Mesenteric fat pad (tissue), 1 donor: Measurements from ENCODE around the gene GPR85. TPM values are rescaled to one million over a fixed set of nuclear protein-coding genes. Genes with fewer than 3 reads are reported as not detected.
"Not testable (repeated sequence)": the region's sequence is repeated elsewhere in the genome, so short reads cannot be mapped to it uniquely, and the experiment has no call there.

Source experiments
- DNase-seq: peaks from one replicate; pipeline ENCODE4 v3.0.0-alpha.2; 2020; ENCODE audit warnings: low spot score
- long read RNA-seq: library from polyadenylated mRNA; unstranded; transcript quantifications from one replicate; pipeline ENCODE4 v2.0.0, GENCODE V29; 2020
- total RNA-seq: library from RNA; stranded (reverse); fragmentation: NEBNext Ultra II Directional; extraction: Animal tissue kit (Norgen Biotek cat#: 25700); gene quantifications from one replicate; pipeline ENCODE4 v1.2.1, GENCODE V29; 2021
- donor health status: DM: yes; HTN: yes; CAD: no.

Gene GPR85, protein sequence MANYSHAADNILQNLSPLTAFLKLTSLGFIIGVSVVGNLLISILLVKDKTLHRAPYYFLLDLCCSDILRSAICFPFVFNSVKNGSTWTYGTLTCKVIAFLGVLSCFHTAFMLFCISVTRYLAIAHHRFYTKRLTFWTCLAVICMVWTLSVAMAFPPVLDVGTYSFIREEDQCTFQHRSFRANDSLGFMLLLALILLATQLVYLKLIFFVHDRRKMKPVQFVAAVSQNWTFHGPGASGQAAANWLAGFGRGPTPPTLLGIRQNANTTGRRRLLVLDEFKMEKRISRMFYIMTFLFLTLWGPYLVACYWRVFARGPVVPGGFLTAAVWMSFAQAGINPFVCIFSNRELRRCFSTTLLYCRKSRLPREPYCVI
- 1.1 TPM for total RNA-seq
- long read RNA-seq, partial matches to known transcripts = 0 of 1 reads
- long read RNA-seq, other reads (novel, unspliced or antisense) = 0 of 1 reads

DNA sequence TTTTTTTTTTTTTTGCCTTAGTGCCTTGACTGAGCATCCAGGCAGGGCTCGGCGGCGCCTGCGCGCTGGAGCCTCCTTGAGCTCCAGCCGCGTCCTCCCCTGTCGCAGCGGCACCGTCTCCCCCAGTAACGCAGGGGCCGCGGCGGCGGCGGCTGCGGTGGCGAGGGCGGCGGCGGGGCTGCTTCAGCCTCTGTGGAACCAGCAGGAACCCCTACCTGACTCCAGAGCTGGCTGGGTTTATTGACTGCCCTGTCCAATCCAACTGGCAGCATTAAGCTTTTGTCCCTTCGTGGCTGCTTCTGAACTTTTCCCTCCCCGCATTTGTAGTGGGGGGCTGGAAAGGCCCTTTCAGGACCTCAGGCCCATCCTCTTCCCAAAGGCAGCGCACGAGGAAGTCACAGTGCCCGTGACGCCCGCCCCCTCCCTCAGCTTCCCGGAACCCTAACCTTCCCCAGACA lies at the start of gene GPR85:
Gene GPR85 (minus strand): TSS at position 397 of the 458 bp plus-strand sequence. CDS start 2,106 bp downstream, outside the sequence.
- DNase-seq = no peak

DNA sequence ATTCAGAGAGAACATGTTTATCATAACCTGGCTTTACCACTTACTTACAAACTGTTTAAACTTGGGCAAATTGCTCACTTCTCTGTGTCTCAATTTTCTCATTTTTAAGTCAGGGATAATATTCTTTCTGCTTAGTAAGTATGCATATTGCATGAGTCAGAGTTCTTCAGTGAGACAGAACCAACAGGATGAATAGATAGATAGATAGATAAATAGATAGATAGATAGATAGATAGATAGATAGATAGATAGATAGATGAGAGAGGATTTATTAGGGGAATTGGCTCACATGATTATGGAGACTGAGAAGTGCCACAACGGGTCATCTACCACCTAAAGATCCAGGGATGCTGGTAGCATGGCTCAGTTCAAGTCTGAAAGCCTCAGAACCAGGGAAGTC lies 47.4 kb upstream of the GPR85 start:
- no peak for DNase-seq

DNA sequence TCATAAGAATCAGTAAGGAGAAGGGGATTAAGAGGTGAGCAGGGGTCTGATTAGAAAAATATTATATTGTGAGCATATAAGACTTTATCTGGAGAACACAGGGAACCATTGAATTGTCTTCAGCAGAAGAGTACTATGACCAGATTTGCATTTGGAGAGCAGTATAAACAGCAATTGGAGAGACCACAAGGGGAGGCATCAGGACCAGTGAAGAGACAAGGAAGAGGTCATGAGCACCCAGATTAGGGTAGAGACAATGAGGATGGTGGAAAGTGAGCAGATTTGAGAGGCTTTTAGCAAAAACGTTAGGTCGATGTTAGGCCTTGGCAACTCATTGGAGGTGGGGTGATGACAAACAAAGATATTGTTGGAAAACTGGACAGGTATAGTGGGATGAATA lies 44.7 kb upstream of the GPR85 start:
- DNase-seq = no peak

DNA sequence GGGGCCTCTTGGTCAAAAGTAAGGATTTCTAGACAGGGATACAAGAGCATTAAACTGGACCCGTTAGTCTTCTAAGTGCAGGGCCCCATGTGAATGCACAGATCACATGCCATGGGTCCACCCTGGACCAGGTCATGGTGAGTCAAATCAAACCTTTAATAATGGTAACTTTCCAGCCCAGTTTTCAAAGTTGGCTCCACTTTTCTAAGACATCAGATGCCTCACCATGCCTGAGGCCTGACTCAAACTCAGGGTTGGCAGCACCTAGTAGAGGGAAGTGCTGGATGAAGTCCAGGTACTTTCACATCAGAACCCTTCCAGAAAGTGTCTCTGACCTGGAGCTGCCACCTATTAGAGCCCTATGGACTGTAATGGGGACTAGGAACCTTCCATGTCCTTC lies 41.4 kb upstream of the GPR85 start:
- DNase-seq = no peak

DNA sequence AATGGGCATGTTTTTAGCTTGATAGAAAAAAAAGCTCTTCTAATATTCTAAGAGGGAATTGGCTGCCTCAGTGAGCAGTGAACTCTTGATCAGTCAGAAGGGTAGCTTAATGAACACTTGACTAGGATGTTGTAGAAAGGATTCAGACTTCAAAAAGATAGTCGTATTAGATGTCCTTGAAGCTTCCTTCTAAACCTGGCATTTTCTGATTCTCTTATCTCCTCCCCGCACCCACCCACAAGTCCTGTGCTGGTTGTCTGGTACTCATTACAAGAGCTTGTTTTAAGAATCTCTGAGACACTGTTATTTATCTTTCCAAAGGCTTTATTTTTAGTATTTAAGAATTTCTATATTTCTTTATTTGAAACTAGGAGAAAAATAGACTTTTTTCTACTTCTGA lies 39.1 kb upstream of the GPR85 start:
- DNase-seq = no peak

DNA sequence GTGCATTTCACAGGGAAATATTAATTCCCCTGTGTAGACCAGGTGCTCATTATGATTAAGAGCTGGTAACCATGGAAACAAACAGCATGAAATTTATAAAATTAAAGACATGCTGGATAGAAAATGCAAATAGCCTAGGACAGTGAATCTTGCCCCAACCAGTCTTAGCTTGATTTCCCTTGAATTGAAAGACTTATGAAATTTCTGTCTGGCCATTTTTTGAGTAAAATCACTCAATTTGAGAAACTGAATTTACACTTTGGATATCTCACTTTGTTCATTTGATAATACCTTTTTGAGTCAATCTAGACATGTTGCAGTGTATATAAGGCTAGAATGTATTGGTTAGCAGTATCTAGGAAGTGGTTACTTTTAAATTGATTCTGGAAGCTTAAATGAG lies 36.1 kb upstream of the GPR85 start:
- DNase-seq = no peak

DNA sequence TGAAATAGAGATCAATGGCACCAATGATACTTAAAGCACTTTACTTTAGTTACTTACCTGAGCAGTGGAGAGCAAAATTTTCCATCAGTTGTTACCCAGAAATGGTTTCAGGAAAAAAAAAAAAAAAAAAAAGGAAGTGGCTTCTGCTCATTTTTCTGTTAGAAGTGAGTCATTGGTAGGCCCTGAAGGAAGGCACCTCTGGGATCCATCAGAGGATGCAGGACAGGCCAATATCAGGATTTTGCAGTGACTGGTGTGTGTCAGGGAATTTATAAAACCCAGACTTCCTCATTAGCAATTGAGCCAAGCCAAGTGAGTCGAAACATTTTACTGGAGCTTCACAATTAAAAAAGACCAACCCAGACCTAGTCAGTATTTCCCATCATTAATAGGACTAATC lies 34.0 kb upstream of the GPR85 start:
- DNase-seq = no peak

DNA sequence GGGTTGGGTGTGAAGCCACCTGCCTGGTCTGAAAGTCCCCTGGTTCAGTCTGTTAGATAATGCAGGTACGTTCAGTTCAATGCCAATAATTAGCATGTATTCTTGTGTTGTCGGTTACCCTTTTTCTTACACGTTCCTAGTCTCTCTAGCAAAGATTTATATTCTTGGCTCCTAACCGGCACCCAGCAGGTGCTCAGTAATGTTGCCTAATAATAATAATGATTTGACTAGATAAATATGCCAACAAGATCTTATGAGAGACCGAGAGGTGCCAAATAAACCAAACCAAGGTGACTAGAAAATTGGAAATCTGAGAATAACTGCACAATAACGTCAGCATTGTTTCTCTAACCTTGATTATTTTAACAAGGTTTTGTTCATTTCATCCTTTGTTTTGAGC lies 32.8 kb upstream of the GPR85 start:
- DNase-seq = no peak

DNA sequence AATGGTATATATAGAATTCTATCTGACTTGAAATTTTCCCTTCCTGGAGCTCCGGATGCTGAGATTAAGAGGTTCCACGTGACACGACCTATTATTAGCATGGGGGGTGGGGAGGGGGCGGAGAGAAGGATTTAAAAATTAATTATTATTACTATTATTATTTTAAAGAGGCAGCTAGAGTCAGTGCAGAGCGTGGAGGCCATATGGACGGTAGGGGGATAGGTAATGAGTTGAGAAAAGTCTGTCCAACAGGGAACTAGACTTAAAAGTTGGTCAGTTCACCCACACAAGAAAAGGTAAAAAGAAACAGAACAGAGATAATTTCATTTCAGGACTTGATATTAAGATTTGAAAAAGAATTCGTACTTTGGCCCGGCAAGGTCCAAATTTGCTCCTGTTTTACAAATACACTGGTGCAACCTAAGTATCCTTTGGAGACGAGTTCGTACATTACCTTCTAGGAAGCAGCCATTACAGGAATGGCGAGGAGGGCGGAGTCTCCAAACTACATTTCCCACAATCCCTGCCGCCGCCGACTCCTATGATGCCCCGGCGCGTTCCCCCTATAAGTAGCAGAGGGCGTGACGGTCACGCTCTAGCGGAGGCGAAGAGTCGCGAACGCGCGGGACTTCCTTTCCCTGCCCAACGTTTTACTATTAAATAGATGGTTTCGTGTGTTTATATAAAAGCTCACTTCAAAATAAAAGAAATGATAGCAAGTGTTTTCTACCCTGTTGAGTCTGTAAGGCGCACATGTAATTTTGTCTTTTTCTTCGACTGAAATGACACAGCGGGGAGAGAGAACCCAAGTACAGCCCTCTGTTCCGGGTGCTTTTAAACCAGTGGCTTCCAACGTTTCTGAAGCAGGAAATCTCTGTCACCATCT lies 31.7 kb upstream of the GPR85 start, which contains the start of gene SMIM30:
Gene SMIM30 (minus strand): TSS at position 481 of the 886 bp plus-strand sequence. CDS start 976 bp downstream, outside the sequence.
- peak; percentile 94 for DNase-seq

DNA sequence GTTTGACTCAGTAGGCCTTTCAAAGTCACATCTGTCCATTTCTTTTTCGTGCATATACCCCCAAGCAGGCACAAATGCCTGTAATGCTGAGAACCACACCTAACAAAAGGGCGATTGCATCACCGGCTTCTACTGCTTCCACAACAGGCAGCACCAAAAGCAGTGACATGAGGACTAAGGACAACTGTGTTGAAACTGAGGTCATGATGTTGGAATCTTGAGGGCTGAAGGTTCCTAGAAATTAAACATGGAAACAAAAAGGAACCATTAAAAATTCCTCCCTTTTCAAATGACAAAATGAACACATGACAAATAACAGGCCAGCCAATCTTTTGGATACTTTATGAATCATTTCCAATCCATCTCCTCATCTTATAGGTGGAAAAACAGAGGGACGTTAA lies 30.7 kb upstream of the GPR85 start:
- not testable (repeated sequence) for DNase-seq

DNA sequence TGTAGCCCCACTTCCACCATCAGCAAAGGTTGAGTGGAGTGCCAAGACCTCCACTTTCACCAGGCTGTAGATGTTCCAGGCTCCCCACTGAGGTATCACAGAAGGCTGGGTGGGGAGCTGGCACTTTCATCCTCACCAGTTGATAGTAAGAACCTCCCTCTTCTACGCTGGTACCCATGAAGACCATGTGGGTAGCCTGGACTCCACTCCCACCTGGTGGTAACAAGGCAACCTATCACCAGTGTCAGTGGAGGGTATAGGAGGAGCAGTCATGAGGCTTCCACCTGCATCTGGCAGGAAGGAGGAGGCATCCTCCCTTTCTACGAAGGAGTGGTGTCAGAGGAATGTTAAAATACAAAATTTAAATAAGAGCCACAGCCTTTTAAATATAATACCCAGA lies 27.3 kb upstream of the GPR85 start:
- no peak for DNase-seq

DNA sequence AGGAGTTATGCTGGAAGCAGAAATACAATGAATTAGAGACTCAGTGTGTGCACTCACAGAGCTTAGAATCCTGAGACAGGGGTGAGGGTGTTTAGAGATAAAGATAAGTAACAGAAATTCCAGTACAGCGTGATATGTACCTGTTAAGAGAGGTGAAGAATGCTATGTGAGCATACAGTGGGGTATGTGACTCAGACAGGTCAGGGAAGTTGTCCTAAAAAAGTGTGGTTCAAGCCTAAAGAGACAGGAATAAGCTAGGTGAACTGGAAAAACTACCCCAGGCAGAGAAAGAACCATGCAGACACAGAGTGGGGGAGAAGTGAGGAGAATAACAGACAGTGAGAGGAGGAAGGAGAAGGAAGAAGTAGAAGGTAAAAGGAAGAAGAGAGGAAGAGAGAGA lies 23.1 kb upstream of the GPR85 start:
- no peak for DNase-seq

DNA sequence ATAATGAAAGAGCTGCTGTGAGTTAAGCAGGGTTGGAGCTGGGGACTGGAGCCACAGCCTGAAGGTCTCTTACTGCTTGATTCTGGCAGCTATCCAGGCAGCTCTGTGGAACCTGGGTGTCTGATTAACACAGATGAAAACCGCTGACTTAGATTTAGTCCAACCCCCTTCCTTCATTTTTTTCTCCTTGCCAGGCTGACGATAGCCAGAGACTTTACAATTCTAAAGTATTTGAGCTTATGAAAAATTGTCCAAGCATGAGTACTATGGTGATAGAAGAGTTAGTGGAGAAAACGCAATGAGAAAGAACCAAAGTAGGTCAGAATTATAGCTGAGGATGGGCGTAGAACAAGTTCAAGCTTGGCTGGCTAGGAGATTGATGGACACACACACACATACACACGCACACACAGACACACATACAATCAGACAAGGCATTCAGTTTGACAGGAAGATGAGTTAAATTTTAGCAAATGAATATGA lies 13.5 kb upstream of the GPR85 start:
- DNase-seq = no peak

DNA sequence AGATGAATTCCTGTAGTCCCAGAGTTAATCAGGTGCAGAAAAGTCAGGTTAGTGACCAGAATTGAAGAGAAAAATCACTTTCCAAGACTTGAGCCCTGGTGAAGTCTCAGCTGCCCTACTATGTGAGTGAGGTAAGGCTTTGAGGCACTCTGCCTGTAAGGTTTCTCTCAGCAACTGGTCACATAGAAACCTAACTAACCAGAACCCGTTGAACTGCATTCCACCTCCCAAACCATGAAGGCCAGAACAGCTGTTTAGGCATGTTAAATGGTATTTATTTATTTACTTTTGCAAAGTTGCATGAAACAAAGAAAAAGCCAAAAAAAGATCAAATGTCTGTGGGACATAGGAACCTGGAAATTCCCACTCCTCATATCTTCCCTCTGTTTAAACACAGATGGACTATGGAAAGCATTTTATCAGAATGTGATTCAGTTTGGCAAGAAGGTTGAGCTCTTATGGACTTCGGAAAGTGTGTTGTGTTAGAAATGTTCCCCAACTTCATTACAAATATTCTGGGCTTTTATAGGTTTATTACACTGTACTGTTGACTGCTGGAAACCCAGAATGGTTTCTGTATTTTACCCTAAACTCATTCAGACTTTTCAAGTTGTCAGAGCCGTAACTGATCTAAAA lies 12.8 kb upstream of the GPR85 start:
- DNase-seq = no peak

DNA sequence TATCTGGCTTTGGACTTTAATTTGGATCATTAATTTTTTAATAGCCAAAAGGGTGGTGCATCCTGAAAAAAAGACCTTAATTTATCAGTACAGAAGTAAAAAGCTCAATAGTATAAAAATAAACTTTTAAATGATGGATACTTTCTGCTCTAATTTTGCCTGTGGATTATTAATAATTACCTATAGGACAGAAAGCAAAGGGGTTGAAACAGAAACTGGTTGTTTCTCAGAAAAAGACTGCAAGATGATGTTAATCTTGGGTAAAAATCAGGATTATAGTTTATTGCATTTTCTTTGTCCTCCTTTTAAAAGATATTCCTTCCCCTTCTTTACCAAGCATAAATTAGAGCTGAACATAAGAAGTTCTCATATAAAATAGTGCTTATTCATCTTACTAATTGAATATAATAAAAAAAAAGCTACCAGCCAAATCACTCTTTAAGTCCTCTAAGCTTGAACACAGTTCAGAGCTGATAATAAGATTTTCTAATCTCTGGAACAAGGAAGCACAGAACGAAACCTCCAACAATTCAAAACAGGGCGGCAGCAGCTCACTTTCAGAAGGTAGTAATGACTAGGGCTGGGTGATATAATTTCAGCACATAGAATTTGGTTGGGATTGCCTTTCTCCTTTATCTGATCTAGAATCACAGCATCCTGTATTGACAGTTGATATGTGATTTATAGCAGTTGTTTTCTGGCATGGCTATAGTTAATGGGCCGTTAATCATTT lies 8.1 kb upstream of the GPR85 start:
- no peak for DNase-seq

DNA sequence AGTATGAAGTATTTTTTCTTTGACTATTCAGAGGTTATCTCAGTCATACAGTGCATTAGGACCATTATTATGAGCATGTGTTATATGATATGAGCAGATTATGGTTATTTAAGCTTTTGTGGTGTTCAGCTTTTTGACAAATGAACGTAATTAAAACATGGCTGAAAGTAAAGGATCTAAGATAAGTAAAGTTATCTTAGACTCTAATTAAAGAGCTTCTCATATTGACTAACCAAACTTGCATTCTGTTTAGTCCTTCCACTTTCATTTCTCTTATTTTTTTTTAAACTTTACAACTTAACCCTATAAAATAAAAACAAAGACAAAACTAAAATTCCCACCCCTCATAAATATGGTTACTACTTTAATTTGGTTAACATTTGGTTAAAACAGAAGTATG lies 6.9 kb upstream of the GPR85 start:
- DNase-seq = no peak

DNA sequence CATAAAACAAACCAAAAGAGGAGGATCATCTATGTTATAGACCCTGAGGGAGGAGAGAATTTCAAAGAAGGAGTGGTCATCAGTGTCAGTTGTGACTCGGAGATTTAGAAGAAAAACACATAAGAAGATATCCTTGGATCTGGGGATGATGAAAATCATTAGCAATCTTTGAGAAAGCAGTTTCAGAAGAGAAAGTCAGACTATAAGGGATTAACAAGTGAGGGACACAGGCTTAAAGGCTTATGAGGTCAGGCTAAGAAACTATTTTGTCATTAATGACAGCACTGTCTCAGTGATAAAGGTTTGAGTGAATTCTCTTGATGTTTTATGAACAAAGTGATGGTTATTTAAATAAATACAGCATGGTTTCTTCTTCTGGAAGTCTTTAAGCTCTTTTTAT lies 6.1 kb upstream of the GPR85 start:
- no peak for DNase-seq

DNA sequence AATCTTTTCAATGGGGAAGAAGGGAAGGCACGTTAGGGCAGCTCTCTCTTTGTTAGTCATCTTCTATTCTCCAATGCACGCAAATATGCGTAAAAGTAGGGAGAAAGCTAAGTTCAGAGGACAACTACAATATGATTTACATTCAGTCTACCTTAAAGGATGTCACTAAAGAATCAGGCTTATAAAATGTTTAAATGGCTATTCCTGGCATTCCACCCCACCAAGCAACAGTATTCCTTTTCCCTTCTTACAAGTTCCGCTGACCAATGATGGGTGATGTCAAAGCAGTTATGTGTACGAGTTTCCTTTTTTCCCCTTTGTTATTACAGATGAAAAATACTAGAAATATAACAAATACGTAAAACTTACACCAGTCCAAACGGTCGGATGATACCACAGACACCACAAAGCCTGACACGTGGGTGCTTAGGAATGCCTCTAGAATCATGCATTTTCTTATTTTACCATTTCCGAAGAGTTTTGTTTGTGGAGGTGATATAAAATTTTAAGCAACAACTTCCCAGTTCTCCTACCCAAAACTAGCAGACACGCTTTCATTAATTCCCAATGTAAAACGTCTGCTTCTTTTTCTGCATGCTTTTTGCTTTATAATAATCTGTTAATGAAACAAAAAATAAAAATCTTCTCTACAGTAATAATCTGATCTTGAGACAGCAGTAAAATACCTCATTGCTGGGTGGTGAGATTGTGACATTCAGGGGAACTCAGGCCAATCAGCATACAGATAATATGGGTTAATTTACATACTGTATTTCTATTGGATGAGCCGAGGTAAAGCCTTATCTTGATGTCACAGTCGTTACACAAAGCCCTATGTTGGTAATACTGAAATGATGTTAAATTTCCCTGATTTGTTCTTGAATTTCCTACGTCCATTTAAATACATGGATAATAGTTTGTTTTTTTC lies 708 bp upstream of the GPR85 start:
- DNase-seq = no peak

DNA sequence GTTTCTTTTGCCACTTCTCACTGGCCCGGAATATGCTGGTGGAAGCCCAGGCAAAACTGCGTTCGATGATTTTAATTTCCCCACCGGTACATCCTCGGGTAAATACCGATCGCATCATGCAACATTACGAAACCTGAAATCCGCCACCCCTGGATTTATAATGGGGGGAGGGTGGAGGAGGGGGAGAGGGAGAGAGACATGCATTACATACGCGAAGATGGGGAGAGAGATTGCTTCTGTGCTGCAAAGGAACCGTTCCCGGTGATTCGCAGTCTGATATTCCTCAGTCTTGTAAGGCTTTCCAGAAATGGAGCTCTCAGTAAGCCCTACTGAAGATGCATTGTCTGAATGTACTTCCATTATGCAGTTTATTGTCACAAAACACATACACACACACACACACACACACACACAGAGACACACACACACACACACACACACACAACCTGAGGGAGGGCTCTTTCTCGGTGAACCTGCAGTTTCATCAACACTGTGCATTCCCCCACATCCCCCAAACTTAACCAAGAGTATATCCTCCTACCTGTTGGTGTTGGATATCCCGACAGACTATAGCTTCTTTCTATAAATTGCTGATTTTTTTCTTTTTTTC lies 741 bp downstream of the GPR85 start:
- DNase-seq = no peak
